ENCODE measurements around the gene HDDC2. TPM values are rescaled to one million over a fixed set of nuclear protein-coding genes. Genes with fewer than 3 reads are reported as not detected.

HDDC2 gene
- total RNA-seq, 1 donor from 2014 or later = 26.6 TPM

- Histone ChIP-seq H3K9me3 (ENCODE audit: control insufficient read depth in 3 of 3, low read length in 3 of 3) (no peaks in the 10 kb centered on the region), H3K4me3 (ENCODE audit: low read length in 3 of 3) (no peak overlapping the region), H3K36me3 (ENCODE audit: control insufficient read depth in 3 of 3, insufficient read depth in 3 of 3, low read length in 3 of 3) (peaks cover 5 to 20% (median 18%) of the 10 kb centered on the region in 3 donors), H3K27me3 (ENCODE audit: control insufficient read depth in 3 of 3, insufficient read depth in 3 of 3, low read length in 3 of 3) (no peaks in the 10 kb centered on the region), H3K9ac (ENCODE audit: low read depth in 1 of 3, low read length in 3 of 3) (no peak overlapping the region), H3K4me1 (ENCODE audit: control insufficient read depth in 3 of 3, insufficient read depth in 3 of 3, low read length in 3 of 3) (no peaks in the 10 kb centered on the region), H3K27ac (ENCODE audit: low read depth, low read length) (no peak overlapping the region)
Observed at GRCh38 chr6:125262016-125263013, 39.5 kb downstream of the HDDC2 start.

DNA sequence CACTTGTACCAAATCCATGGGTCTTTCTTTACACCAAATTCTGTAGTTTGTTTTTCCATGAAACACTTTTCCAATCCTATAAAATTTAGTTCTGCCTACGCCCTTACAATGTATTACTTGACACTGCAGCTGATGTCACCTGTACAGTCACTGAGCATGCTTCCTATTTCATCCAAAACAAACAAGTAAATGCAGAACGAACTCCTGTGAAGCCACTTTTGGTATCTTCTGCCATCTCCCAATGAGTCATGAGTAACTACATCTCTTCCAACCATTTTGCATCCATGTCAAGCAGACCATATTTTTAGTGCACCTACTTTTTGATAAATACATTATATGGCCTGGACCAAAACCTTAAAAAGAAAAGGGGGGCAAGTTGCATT, 42.4 kb downstream of the HDDC2 start:
- Histone ChIP-seq H3K9ac (ENCODE audit: low read depth in 1 of 3, low read length in 3 of 3) (no peak overlapping the region), H3K4me1 (ENCODE audit: control insufficient read depth in 3 of 3, insufficient read depth in 3 of 3, low read length in 3 of 3) (no peaks in the 10 kb centered on the region), H3K27me3 (ENCODE audit: control insufficient read depth in 3 of 3, insufficient read depth in 3 of 3, low read length in 3 of 3) (no peaks in the 10 kb centered on the region), H3K27ac (ENCODE audit: low read depth, low read length) (no peak overlapping the region), H3K36me3 (ENCODE audit: control insufficient read depth in 3 of 3, insufficient read depth in 3 of 3, low read length in 3 of 3) (peaks cover 5 to 15% (median 12%) of the 10 kb centered on the region in 3 donors), H3K9me3 (ENCODE audit: control insufficient read depth in 3 of 3, low read length in 3 of 3) (no peaks in the 10 kb centered on the region), H3K4me3 (ENCODE audit: low read length in 3 of 3) (no peak overlapping the region)

GRCh38 chr6:125258651-125259353, 43.0 kb downstream of the HDDC2 start:
- Histone ChIP-seq H3K4me3 (ENCODE audit: low read length in 3 of 3) (no peak overlapping the region), H3K27me3 (ENCODE audit: control insufficient read depth in 3 of 3, insufficient read depth in 3 of 3, low read length in 3 of 3) (no peaks in the 10 kb centered on the region), H3K9ac (ENCODE audit: low read depth in 1 of 3, low read length in 3 of 3) (no peak overlapping the region), H3K27ac (ENCODE audit: low read depth, low read length) (no peak overlapping the region), H3K36me3 (ENCODE audit: control insufficient read depth in 3 of 3, insufficient read depth in 3 of 3, low read length in 3 of 3) (peaks cover 5 to 14% (median 10%) of the 10 kb centered on the region in 3 donors), H3K9me3 (ENCODE audit: control insufficient read depth in 3 of 3, low read length in 3 of 3) (no peaks in the 10 kb centered on the region), H3K4me1 (ENCODE audit: control insufficient read depth in 3 of 3, insufficient read depth in 3 of 3, low read length in 3 of 3) (no peaks in the 10 kb centered on the region)

DNA sequence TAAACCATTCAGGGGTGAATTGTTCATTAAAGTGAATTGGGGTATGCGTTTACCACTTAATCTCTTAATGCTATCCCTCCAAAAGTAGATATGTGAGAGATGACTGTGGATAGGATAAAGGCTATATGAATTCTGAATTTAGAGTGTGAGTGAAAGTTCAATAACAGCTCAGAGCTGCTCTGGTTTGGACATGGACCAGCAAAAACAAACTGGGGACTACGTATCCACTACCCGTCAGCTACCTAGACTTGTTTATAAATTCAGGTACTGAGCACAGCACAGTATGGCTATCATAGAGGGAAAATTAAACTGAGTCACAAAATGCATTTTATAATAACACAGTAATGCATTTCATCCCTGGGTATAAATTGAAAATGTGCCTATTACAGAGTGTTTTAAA, 44.4 kb downstream of the HDDC2 start:
- H3K4me1 ChIP-seq (ENCODE audit: control insufficient read depth in 3 of 3, insufficient read depth in 3 of 3, low read length in 3 of 3) = no peaks in the 10 kb centered on the region
- no peaks in the 10 kb centered on the region for H3K27me3 ChIP-seq (ENCODE audit: control insufficient read depth in 3 of 3, insufficient read depth in 3 of 3, low read length in 3 of 3)
- no peak overlapping the region for H3K27ac ChIP-seq (ENCODE audit: low read depth, low read length)
- H3K9ac ChIP-seq (ENCODE audit: low read depth in 1 of 3, low read length in 3 of 3) = no peak overlapping the region
- peaks cover 0 to 10% (median 3%) of the 10 kb centered on the region in 3 donors for H3K36me3 ChIP-seq (ENCODE audit: control insufficient read depth in 3 of 3, insufficient read depth in 3 of 3, low read length in 3 of 3)
- no peaks in the 10 kb centered on the region for H3K9me3 ChIP-seq (ENCODE audit: control insufficient read depth in 3 of 3, low read length in 3 of 3)
- H3K4me3 ChIP-seq (ENCODE audit: low read length in 3 of 3) = no peak overlapping the region

DNA sequence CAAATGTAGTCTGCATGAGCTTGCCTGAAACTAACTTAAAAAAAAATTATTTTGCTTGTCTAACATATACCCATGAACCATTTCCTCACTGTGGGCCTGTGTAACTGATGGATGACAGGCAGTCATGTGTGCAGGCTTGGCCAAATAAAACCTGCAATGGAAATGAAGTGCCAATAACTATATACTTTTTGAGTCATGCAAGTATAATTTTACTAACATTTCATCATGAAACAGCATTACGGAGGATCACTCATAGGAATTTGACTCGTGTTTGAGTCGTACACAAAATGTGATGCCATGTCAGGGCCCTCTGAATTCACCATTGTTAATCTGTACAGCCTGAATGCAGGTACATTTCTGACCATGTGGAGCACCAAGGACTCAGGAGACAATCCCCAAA, 46.6 kb downstream of the HDDC2 start:
- Histone ChIP-seq H3K27me3 (ENCODE audit: control insufficient read depth in 3 of 3, insufficient read depth in 3 of 3, low read length in 3 of 3) (no peaks in the 10 kb centered on the region), H3K4me3 (ENCODE audit: low read length in 3 of 3) (no peak overlapping the region), H3K9me3 (ENCODE audit: control insufficient read depth in 3 of 3, low read length in 3 of 3) (no peaks in the 10 kb centered on the region), H3K9ac (ENCODE audit: low read depth in 1 of 3, low read length in 3 of 3) (no peak overlapping the region), H3K36me3 (ENCODE audit: control insufficient read depth in 3 of 3, insufficient read depth in 3 of 3, low read length in 3 of 3) (peaks cover 2 to 10% (median 3%) of the 10 kb centered on the region in 3 donors), H3K27ac (ENCODE audit: low read depth, low read length) (no peak overlapping the region), H3K4me1 (ENCODE audit: control insufficient read depth in 3 of 3, insufficient read depth in 3 of 3, low read length in 3 of 3) (no peaks in the 10 kb centered on the region)

DNA sequence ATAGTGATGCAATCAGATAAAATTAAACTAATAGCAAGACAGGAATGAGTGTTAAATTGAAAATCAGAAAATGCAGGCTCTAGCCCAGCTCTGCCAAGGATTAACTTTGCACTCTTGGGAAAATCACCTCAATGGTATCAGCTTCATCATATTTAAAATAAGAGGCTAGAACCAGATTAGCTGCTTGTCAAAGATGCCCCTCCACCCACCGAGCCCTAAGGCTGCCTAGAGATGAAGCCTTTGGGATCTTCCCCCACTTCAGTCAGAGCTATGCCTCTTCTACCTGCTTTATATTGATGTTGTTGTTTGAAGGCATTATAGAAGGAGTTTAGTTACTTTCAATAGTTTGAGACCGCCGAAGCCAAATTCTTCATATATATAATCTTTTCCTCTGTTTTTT, 47.4 kb downstream of the HDDC2 start:
- Histone ChIP-seq H3K4me1 (ENCODE audit: control insufficient read depth in 3 of 3, insufficient read depth in 3 of 3, low read length in 3 of 3) (no peaks in the 10 kb centered on the region), H3K9ac (ENCODE audit: low read depth in 1 of 3, low read length in 3 of 3) (no peak overlapping the region), H3K27ac (ENCODE audit: low read depth, low read length) (no peak overlapping the region), H3K36me3 (ENCODE audit: control insufficient read depth in 3 of 3, insufficient read depth in 3 of 3, low read length in 3 of 3) (peaks cover 2 to 10% (median 3%) of the 10 kb centered on the region in 3 donors), H3K4me3 (ENCODE audit: low read length in 3 of 3) (no peak overlapping the region), H3K27me3 (ENCODE audit: control insufficient read depth in 3 of 3, insufficient read depth in 3 of 3, low read length in 3 of 3) (no peaks in the 10 kb centered on the region), H3K9me3 (ENCODE audit: control insufficient read depth in 3 of 3, low read length in 3 of 3) (no peaks in the 10 kb centered on the region)

- H3K27me3 ChIP-seq (ENCODE audit: control insufficient read depth in 3 of 3, insufficient read depth in 3 of 3, low read length in 3 of 3) = no peaks in the 10 kb centered on the region
- H3K4me3 ChIP-seq (ENCODE audit: low read length in 3 of 3) = no peak overlapping the region
- no peak overlapping the region for H3K9ac ChIP-seq (ENCODE audit: low read depth in 1 of 3, low read length in 3 of 3)
- peaks cover 2 to 10% (median 3%) of the 10 kb centered on the region in 3 donors for H3K36me3 ChIP-seq (ENCODE audit: control insufficient read depth in 3 of 3, insufficient read depth in 3 of 3, low read length in 3 of 3)
- no peak overlapping the region for H3K27ac ChIP-seq (ENCODE audit: low read depth, low read length)
- H3K4me1 ChIP-seq (ENCODE audit: control insufficient read depth in 3 of 3, insufficient read depth in 3 of 3, low read length in 3 of 3) = no peaks in the 10 kb centered on the region
- no peaks in the 10 kb centered on the region for H3K9me3 ChIP-seq (ENCODE audit: control insufficient read depth in 3 of 3, low read length in 3 of 3)
Observed at GRCh38 chr6:125253881-125254280, 47.9 kb downstream of the HDDC2 start.

GRCh38 chr6:125252891-125253290, 48.9 kb downstream of the HDDC2 start:
- no peak overlapping the region for H3K27ac ChIP-seq (ENCODE audit: low read depth, low read length)
- no peak overlapping the region for H3K9ac ChIP-seq (ENCODE audit: low read depth in 1 of 3, low read length in 3 of 3)
- peaks cover 2 to 8% (median 3%) of the 10 kb centered on the region in 3 donors for H3K36me3 ChIP-seq (ENCODE audit: control insufficient read depth in 3 of 3, insufficient read depth in 3 of 3, low read length in 3 of 3)
- no peak overlapping the region for H3K4me3 ChIP-seq (ENCODE audit: low read length in 3 of 3)
- no peaks in the 10 kb centered on the region for H3K4me1 ChIP-seq (ENCODE audit: control insufficient read depth in 3 of 3, insufficient read depth in 3 of 3, low read length in 3 of 3)
- no peaks in the 10 kb centered on the region for H3K9me3 ChIP-seq (ENCODE audit: control insufficient read depth in 3 of 3, low read length in 3 of 3)
- no peaks in the 10 kb centered on the region for H3K27me3 ChIP-seq (ENCODE audit: control insufficient read depth in 3 of 3, insufficient read depth in 3 of 3, low read length in 3 of 3)

- no peak overlapping the region for H3K27ac ChIP-seq (ENCODE audit: low read depth, low read length)
- H3K4me1 ChIP-seq (ENCODE audit: control insufficient read depth in 3 of 3, insufficient read depth in 3 of 3, low read length in 3 of 3) = no peaks in the 10 kb centered on the region
- H3K27me3 ChIP-seq (ENCODE audit: control insufficient read depth in 3 of 3, insufficient read depth in 3 of 3, low read length in 3 of 3) = no peaks in the 10 kb centered on the region
- H3K9me3 ChIP-seq (ENCODE audit: control insufficient read depth in 3 of 3, low read length in 3 of 3) = no peaks in the 10 kb centered on the region
- H3K4me3 ChIP-seq (ENCODE audit: low read length in 3 of 3) = no peak overlapping the region
- peaks cover 2 to 7% (median 3%) of the 10 kb centered on the region in 3 donors for H3K36me3 ChIP-seq (ENCODE audit: control insufficient read depth in 3 of 3, insufficient read depth in 3 of 3, low read length in 3 of 3)
- H3K9ac ChIP-seq (ENCODE audit: low read depth in 1 of 3, low read length in 3 of 3) = peak overlapping the region in 1 of 3 donors; percentile 3
Observed at GRCh38 chr6:125251516-125252220, 50.1 kb downstream of the HDDC2 start.
